Measurements from ENCODE around the gene ORMDL1.
A peak's percentile ranks its signal among the peaks of the same experiment; 100 is the strongest.
"Not testable (repeated sequence)": the region's sequence is repeated elsewhere in the genome, so short reads cannot be mapped to it uniquely, and the experiment has no call there.

Gene ORMDL1

DNA sequence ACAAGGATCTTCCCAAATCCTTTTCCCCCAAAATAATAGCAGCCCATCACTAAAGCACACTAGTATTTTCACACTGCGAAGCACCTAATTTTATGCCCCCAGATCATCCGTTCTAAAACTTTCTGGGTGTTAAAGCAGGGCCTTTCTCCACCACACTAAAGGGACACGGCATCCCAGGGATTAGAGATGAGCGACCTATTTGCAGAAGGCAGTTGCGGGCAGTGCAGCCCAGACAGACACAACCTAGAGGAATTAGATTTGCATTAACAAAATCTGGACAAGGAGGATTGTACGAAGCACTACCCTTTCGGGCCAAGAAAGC is 21.9 kb downstream of the ORMDL1 start:
- peak overlapping the region; percentile 77 for H3K9ac ChIP-seq (ENCODE audit: low read length)
- H3K4me1 ChIP-seq (ENCODE audit: control insufficient read depth, insufficient read depth, low read length): peaks cover 2% of the 10 kb centered on the region
- H3K27ac ChIP-seq (ENCODE audit: low read depth, low read length): peak overlapping the region; percentile 70

DNA sequence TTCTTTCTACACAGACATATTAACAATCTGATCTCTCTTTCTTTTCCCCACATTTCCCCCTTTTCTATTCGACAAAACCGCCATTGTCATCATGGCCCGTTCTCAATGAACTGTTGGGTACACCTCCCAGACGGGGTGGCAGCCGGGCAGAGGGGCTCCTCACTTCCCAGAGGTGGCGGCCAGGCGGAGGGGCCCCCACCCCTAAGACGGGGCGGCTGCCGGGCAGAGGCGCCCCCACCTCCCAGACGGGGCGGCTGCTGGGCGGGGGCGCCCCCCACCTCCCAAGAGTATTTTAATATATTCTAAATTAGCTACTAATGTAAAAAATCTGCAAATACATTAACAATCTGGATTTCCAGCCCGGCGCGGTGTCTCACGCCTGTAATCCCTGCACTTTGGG is 24.0 kb downstream of the ORMDL1 start:
- not testable (repeated sequence) for H3K4me1 ChIP-seq (ENCODE audit: control insufficient read depth, insufficient read depth, low read length); H3K27me3 ChIP-seq (ENCODE audit: control insufficient read depth, insufficient read depth, low read length); H3K4me3 ChIP-seq (ENCODE audit: low read length); H3K36me3 ChIP-seq (ENCODE audit: control insufficient read depth, insufficient read depth, low read length); H3K27ac ChIP-seq (ENCODE audit: low read depth, low read length); H3K9ac ChIP-seq (ENCODE audit: low read length)

More for the DNA sequence above, 21.9 kb downstream of the ORMDL1 start:
- no peaks in the 10 kb centered on the region for H3K27me3 ChIP-seq (ENCODE audit: control insufficient read depth, insufficient read depth, low read length)
- peak overlapping the region; percentile 95 for H3K4me3 ChIP-seq (ENCODE audit: low read length)
- no peaks in the 10 kb centered on the region for H3K36me3 ChIP-seq (ENCODE audit: control insufficient read depth, insufficient read depth, low read length)

DNA sequence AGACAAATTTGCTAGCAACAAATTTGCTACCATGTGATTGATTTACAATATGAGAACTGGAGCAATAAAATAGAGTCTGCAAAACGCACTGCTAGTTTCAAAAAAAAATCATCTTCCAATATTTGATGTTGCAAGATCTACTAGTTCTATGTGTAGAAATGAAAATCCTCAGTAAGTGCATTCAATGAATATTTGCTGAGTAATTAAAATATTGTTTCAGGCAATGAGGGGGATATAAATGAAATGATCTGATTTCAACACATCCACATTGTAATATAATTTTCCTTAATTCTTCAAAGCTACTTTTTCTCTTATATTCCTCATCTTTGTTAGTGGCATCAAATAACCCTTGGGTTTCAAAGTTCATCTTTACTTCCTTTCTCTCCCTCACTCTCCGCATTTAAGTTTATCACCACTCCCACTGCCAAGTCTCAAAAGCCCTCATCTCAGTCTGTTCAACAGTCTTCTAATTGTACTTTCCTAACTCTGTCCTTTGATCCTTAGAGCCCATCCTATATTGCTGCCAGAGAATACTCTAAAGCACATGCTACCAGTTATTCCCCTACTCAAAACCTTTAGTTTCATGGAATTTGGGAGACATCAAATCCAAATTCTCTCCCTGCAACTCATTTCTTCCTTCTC is 27.7 kb downstream of the ORMDL1 start:
- H3K36me3 ChIP-seq (ENCODE audit: control insufficient read depth, insufficient read depth, low read length): peaks cover 6% of the 10 kb centered on the region

DNA sequence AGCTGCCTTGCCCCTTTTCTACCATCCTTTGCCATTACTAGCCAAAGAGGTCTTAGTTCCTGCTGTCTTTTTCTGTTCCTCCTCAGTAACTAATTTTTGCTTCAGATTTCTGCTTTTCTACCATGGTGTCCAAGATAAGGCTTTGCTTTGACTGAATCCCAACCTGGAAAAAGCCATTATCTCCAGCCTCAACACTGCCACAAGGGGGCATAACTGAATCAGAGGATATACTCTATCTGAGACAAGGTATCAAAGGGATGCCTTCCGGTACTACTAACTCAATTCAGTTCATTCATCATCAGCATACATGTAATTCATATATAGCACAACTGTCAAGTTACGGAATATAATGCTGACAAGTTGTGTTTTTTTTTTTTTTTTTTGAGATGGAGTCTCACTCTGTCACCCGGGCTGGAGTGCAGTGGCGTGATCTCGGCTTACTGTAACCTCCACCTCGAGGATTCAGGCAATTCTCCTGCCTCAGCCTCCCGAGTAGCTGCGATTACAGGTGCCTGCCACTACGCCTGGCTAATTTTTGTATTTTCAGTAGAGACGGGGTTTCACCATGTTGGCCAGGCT is 33.0 kb downstream of the ORMDL1 start:
- no peaks in the 10 kb centered on the region for H3K4me1 ChIP-seq (ENCODE audit: control insufficient read depth, insufficient read depth, low read length)
- no peak overlapping the region for H3K9ac ChIP-seq (ENCODE audit: low read length)
- H3K27ac ChIP-seq (ENCODE audit: low read depth, low read length): no peak overlapping the region
- peaks cover 13% of the 10 kb centered on the region for H3K36me3 ChIP-seq (ENCODE audit: control insufficient read depth, insufficient read depth, low read length)
- H3K4me3 ChIP-seq (ENCODE audit: low read length): no peak overlapping the region
- H3K27me3 ChIP-seq (ENCODE audit: control insufficient read depth, insufficient read depth, low read length): no peaks in the 10 kb centered on the region

More for the DNA sequence above, 27.7 kb downstream of the ORMDL1 start:
- Histone ChIP-seq H3K27me3 (ENCODE audit: control insufficient read depth, insufficient read depth, low read length) (no peaks in the 10 kb centered on the region), H3K27ac (ENCODE audit: low read depth, low read length) (no peak overlapping the region), H3K4me1 (ENCODE audit: control insufficient read depth, insufficient read depth, low read length) (no peaks in the 10 kb centered on the region), H3K9ac (ENCODE audit: low read length) (no peak overlapping the region), H3K4me3 (ENCODE audit: low read length) (no peak overlapping the region)

DNA sequence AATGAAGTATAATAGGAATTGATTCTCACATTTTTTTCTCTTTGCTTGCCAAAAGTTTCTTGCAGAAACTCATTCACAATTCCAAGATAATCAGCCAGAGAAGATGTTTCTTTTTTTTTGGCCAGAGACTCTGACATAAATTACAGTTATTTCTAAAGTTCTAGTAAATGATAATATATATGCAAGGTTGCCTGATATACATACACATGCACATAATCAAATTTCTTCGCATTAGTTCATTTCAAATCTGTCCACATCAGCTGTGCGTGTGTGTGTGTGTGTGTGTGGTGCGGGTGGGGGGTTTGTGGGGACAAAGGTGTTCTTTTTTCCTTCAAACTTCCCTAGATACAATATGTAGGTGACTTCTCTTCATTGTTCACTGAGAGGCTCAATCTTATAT is 54.7 kb downstream of the ORMDL1 start:
- Histone ChIP-seq H3K4me1 (ENCODE audit: control insufficient read depth, insufficient read depth, low read length) (no peaks in the 10 kb centered on the region), H3K4me3 (ENCODE audit: low read length) (no peak overlapping the region), H3K9ac (ENCODE audit: low read length) (no peak overlapping the region), H3K27ac (ENCODE audit: low read depth, low read length) (no peak overlapping the region), H3K27me3 (ENCODE audit: control insufficient read depth, insufficient read depth, low read length) (no peaks in the 10 kb centered on the region), H3K36me3 (ENCODE audit: control insufficient read depth, insufficient read depth, low read length) (no peaks in the 10 kb centered on the region)

DNA sequence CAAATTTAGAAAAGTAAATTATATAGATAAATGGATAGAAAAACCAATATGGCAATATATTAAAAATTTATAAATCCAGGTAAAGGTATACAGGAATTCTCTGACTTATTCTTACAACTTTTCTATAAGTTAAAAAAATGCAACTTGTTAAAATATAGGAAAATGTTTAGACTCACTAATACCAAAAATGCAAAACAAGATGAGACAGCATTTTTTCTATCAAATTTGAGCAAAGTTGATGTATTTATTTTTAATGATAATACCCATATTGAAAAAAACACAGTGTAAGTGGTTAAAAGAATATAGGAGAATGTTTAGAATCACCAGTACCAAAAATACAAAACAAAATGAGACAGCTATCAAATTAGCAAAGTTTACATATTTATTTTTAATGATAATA is 57.3 kb downstream of the ORMDL1 start:
- H3K27ac ChIP-seq (ENCODE audit: low read depth, low read length): no peak overlapping the region
- H3K4me3 ChIP-seq (ENCODE audit: low read length): no peak overlapping the region
- H3K27me3 ChIP-seq (ENCODE audit: control insufficient read depth, insufficient read depth, low read length): no peaks in the 10 kb centered on the region
- no peak overlapping the region for H3K9ac ChIP-seq (ENCODE audit: low read length)
- H3K4me1 ChIP-seq (ENCODE audit: control insufficient read depth, insufficient read depth, low read length): no peaks in the 10 kb centered on the region
- H3K36me3 ChIP-seq (ENCODE audit: control insufficient read depth, insufficient read depth, low read length): no peaks in the 10 kb centered on the region

DNA sequence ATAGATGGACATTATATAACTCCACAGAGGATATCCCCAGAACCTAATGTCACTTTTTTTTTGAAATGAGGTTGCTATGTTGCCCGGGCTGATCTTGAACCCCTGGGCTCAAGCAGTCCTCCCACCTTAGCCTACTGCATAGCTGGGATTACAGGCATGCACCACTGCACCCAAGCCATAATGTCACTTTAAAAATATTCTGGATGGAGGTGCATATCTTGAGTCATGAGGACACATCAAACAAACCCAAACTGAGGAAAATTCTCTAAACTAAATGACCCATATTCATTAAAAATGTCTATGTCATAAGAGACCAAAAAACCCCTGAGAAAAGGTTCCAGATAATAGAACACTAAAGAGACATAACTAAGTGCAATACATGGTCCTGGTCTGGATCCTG is 57.9 kb downstream of the ORMDL1 start:
- no peaks in the 10 kb centered on the region for H3K36me3 ChIP-seq (ENCODE audit: control insufficient read depth, insufficient read depth, low read length)
- no peak overlapping the region for H3K9ac ChIP-seq (ENCODE audit: low read length)
- H3K27ac ChIP-seq (ENCODE audit: low read depth, low read length): no peak overlapping the region
- H3K27me3 ChIP-seq (ENCODE audit: control insufficient read depth, insufficient read depth, low read length): no peaks in the 10 kb centered on the region
- H3K4me1 ChIP-seq (ENCODE audit: control insufficient read depth, insufficient read depth, low read length): no peaks in the 10 kb centered on the region
- no peak overlapping the region for H3K4me3 ChIP-seq (ENCODE audit: low read length)

DNA sequence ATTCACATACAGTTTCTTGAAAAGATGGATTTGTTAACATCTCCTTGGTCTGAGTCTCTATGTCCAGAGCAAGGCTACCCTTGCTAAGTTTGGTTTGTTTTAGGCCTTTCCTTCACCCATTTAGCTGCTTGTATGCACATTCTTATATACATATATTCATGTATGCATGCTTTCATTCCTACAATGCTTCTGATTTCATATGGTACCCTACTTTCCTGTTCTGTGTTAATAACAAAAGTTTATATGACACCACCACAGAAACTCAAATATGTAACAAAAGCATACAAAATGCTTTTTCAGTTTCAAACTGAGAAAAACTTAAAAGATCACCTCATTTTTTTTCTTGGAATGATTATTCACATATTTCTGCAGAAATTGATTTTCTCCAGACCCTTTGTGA is 60.9 kb downstream of the ORMDL1 start:
- Histone ChIP-seq H3K27me3 (ENCODE audit: control insufficient read depth, insufficient read depth, low read length) (no peaks in the 10 kb centered on the region), H3K36me3 (ENCODE audit: control insufficient read depth, insufficient read depth, low read length) (no peaks in the 10 kb centered on the region), H3K27ac (ENCODE audit: low read depth, low read length) (no peak overlapping the region), H3K9ac (ENCODE audit: low read length) (no peak overlapping the region), H3K4me1 (ENCODE audit: control insufficient read depth, insufficient read depth, low read length) (no peaks in the 10 kb centered on the region), H3K4me3 (ENCODE audit: low read length) (no peak overlapping the region)

Measured in rectal smooth muscle tissue (tissue), 1 donor.